Neural progenitor cell (in vitro differentiated cells): ENCODE results near the gene FIBP. TPM values are rescaled to one million over a fixed set of nuclear protein-coding genes. Genes with fewer than 3 reads are reported as not detected.

Experiments
- DNase-seq: peaks from one replicate; pipeline ENCODE4 v3.0.0-alpha.2; 2016; ENCODE audit warnings: low spot score
- H2AFZ ChIP-seq: fragments of 200-600 bp; sonication (generic); replicated peaks from 2 replicates; pipeline ENCODE4 v1.6.1; 2016; ENCODE audit warnings: antibody characterized with exemption
- H3F3A ChIP-seq: fragments of 200-600 bp; sonication (generic); 2 replicates; pipeline ENCODE4 v1.6.1; 2016; ENCODE audit warnings: antibody characterized with exemption, low read depth
- H3K27ac ChIP-seq: fragments of 200-600 bp; sonication (generic); 2 replicates; pipeline ENCODE4 v1.5.1; 2016; ENCODE audit warnings: mild to moderate bottlenecking
- H3K27me3 ChIP-seq: fragments of 200-600 bp; sonication (generic); 2 replicates; pipeline ENCODE4 v1.6.1; 2016; ENCODE audit warnings: mild to moderate bottlenecking, moderate library complexity
- H3K36me3 ChIP-seq: fragments of 200-600 bp; sonication (generic); 2 replicates; pipeline ENCODE4 v1.5.1; 2016
- H3K4me1 ChIP-seq: fragments of 200-600 bp; sonication (generic); 2 replicates; pipeline ENCODE4 v1.6.1; 2016; ENCODE audit warnings: mixed run types
- H3K4me2 ChIP-seq: fragments of 200-600 bp; sonication (generic); 2 replicates; pipeline ENCODE4 v1.6.1; 2016
- H3K4me3 ChIP-seq: fragments of 200-600 bp; sonication (generic); 2 replicates; pipeline ENCODE4 v1.5.1; 2016
- H3K79me2 ChIP-seq: fragments of 200-600 bp; sonication (generic); 2 replicates; pipeline ENCODE4 v1.6.1; 2016; ENCODE audit warnings: low read depth
- H3K9ac ChIP-seq: fragments of 200-600 bp; sonication (generic); 2 replicates; pipeline ENCODE4 v1.6.1; 2016
- H3K9me3 ChIP-seq: fragments of 200-600 bp; sonication (generic); 2 replicates; pipeline ENCODE4 v1.5.1; 2016; ENCODE audit warnings: low read depth
- H4K20me1 ChIP-seq: fragments of 200-600 bp; sonication (generic); 2 replicates; pipeline ENCODE4 v1.6.1; 2016; ENCODE audit warnings: low read depth
- H3K27ac Mint-ChIP-seq: 3 replicates; pipeline ENCODE4 v1.8.0; 2021; ENCODE audit warnings: mixed read lengths
- H3K27me3 Mint-ChIP-seq: 2 replicates; pipeline ENCODE4 v1.8.0; 2022; ENCODE audit warnings: low read depth, mild to moderate bottlenecking, inconsistent platforms, moderate library complexity, mixed read lengths; ENCODE audit not compliant: insufficient read depth
- H3K36me3 Mint-ChIP-seq: 3 replicates; pipeline ENCODE4 v1.8.0; 2021; ENCODE audit warnings: mixed read lengths
- H3K4me1 Mint-ChIP-seq: 3 replicates; pipeline ENCODE4 v1.8.0; 2021; ENCODE audit warnings: mixed read lengths
- H3K4me3 Mint-ChIP-seq: 3 replicates; pipeline ENCODE4 v1.8.0; 2021; ENCODE audit warnings: mild to moderate bottlenecking, moderate library complexity, mixed read lengths
- H3K9me3 Mint-ChIP-seq: 3 replicates; pipeline ENCODE4 v1.8.0; 2020; ENCODE audit warnings: mixed read lengths
- EZH2 ChIP-seq: fragments of 200-600 bp; sonication (generic); IDR thresholded peaks from 2 replicates; pipeline ENCODE4 v1.6.1; 2017; ENCODE audit warnings: antibody characterized with exemption, mild to moderate bottlenecking, moderate library complexity
- EZH2phosphoT487 ChIP-seq: fragments of 200-600 bp; sonication (generic); IDR thresholded peaks from 2 replicates; pipeline ENCODE4 v1.6.1; 2017; ENCODE audit warnings: antibody characterized with exemption
- total RNA-seq: library from RNA; depleted of rRNA; stranded (reverse); fragments of >200 nt; gene quantifications from 2 replicates; pipeline ENCODE4 v1.2.3, GENCODE V29; 2015; ENCODE audit warnings: low replicate concordance
- TF ChIP-seq, protein P1 (sequence below): fragments of 200-600 bp; sonication (generic); IDR thresholded peaks from 2 replicates; pipeline ENCODE4 v1.5.1; 2017; ENCODE audit warnings: antibody characterized with exemption, mild to moderate bottlenecking

The FIBP gene
- total RNA-seq, 1 donor from 2014 or later = 92.1 TPM

DNA sequence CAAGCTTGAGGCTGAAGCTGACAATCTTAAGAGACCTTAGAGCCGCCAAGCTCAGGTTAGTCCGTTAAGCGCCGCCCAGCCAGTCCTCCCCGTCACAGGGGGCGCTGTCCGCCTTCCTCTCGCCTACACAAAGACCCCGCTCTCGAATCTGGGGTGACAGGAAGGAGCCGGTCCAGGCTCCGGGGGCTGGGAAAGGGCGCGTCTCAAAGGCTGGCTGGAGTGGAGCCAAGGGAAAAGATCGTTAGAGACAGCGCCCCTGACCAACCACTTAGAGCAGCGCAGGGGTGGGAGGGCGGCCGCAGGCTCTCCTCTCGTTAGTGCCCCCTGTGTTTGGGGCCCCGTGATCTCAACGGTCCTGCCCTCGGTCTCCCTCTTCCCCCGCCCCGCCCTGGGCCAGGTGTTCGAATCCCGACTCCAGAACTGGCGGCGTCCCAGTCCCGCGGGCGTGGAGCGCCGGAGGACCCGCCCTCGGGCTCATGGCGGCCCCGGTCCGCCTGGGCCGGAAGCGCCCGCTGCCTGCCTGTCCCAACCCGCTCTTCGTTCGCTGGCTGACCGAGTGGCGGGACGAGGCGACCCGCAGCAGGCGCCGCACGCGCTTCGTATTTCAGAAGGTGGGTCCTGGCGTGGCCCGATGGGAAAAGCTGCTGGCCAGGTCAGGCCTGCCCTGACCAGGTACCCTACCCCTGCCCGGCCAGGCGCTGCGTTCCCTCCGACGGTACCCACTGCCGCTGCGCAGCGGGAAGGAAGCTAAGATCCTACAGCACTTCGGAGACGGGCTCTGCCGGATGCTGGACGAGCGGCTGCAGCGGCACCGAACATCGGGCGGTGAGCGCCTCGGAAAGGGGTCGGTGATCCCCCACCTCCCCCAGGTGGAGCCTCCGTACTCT lies 27.8 kb downstream of the FIBP start, which contains the start of gene MUS81:
MUS81 (plus strand) TSS at position 156 of the 887 bp plus-strand sequence; CDS start at position 477, 321 bp downstream.
- H3K4me1 Mint-ChIP-seq = peaks cover 32% of the 10 kb centered on the region
- Histone ChIP-seq H2AFZ (peak within 1 kb of the TSS; percentile 20), H4K20me1 (peaks cover 29% of the 10 kb centered on the region), H3F3A (peaks cover 52% of the 10 kb centered on the region), H3K4me3 (peak within 1 kb of the TSS; percentile 87), H3K27me3 (no peaks in the 10 kb centered on the region), H3K36me3 (peaks cover 5% of the 10 kb centered on the region), H3K4me1 (peaks cover 10% of the 10 kb centered on the region), H3K9ac (peak within 1 kb of the TSS; percentile 63), H3K9me3 (no peaks in the 10 kb centered on the region), H3K4me2 (peak within 1 kb of the TSS; percentile 90), H3K27ac (peak within 1 kb of the TSS; percentile 88), H3K79me2 (peaks cover 40% of the 10 kb centered on the region)
- peaks cover 23% of the 10 kb centered on the region for H3K36me3 Mint-ChIP-seq
- peaks cover 3% of the 10 kb centered on the region for H3K9me3 Mint-ChIP-seq
- H3K4me3 Mint-ChIP-seq = peak within 1 kb of the TSS; percentile 95
- TF ChIP-seq EZH2 = peak; percentile 13
- no peak for TF ChIP-seq EZH2phosphoT487
- TF ChIP-seq, protein P1, sequence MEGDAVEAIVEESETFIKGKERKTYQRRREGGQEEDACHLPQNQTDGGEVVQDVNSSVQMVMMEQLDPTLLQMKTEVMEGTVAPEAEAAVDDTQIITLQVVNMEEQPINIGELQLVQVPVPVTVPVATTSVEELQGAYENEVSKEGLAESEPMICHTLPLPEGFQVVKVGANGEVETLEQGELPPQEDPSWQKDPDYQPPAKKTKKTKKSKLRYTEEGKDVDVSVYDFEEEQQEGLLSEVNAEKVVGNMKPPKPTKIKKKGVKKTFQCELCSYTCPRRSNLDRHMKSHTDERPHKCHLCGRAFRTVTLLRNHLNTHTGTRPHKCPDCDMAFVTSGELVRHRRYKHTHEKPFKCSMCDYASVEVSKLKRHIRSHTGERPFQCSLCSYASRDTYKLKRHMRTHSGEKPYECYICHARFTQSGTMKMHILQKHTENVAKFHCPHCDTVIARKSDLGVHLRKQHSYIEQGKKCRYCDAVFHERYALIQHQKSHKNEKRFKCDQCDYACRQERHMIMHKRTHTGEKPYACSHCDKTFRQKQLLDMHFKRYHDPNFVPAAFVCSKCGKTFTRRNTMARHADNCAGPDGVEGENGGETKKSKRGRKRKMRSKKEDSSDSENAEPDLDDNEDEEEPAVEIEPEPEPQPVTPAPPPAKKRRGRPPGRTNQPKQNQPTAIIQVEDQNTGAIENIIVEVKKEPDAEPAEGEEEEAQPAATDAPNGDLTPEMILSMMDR = peak; percentile 93
- H3K27ac Mint-ChIP-seq = peak within 1 kb of the TSS; percentile 100
- H3K27me3 Mint-ChIP-seq = peaks cover 23% of the 10 kb centered on the region
- peak; percentile 97 for DNase-seq

DNA sequence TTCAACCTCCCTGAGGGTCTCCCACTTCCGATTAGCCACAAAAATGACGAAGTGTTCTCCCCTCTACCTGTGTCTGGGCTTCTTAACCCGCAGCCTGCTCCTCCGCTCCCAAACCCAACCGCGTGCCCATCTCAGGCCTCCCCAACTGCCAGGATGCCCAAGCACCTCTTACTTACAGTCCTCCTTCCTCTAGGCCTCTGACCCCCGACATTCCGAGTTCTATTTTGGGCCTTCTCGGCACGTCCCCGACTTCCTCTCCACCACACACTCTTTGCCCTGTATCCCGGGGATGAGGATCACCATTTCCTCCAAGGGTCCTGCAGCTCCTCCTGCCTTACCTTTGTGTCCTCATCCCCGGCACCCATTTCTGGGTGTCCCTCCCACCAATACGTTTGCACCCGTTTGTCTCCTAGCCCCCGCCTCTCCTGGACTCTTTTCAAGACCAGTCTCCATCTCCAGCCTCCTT lies 28.4 kb downstream of the FIBP start:
- Histone ChIP-seq H3K27me3 (no peaks in the 10 kb centered on the region), H3K4me3 (peak overlapping the region; percentile 87), H2AFZ (peak overlapping the region; percentile 20), H3K27ac (peak overlapping the region; percentile 88), H3K79me2 (peaks cover 47% of the 10 kb centered on the region), H3K4me2 (peak overlapping the region; percentile 90), H3K9me3 (no peaks in the 10 kb centered on the region), H3F3A (peaks cover 59% of the 10 kb centered on the region), H3K36me3 (peaks cover 7% of the 10 kb centered on the region), H3K9ac (peak overlapping the region; percentile 1), H4K20me1 (peaks cover 35% of the 10 kb centered on the region), H3K4me1 (peaks cover 10% of the 10 kb centered on the region)
- H3K27me3 Mint-ChIP-seq = peaks cover 23% of the 10 kb centered on the region
- TF ChIP-seq EZH2 (no peak), EZH2phosphoT487 (no peak)
- TF ChIP-seq, protein P1 = no peak
- peaks cover 3% of the 10 kb centered on the region for H3K9me3 Mint-ChIP-seq
- H3K36me3 Mint-ChIP-seq = peaks cover 25% of the 10 kb centered on the region
- H3K4me3 Mint-ChIP-seq = peak overlapping the region; percentile 95
- DNase-seq = peak; percentile 64
- peaks cover 33% of the 10 kb centered on the region for H3K4me1 Mint-ChIP-seq
- H3K27ac Mint-ChIP-seq = peak overlapping the region; percentile 100

DNA sequence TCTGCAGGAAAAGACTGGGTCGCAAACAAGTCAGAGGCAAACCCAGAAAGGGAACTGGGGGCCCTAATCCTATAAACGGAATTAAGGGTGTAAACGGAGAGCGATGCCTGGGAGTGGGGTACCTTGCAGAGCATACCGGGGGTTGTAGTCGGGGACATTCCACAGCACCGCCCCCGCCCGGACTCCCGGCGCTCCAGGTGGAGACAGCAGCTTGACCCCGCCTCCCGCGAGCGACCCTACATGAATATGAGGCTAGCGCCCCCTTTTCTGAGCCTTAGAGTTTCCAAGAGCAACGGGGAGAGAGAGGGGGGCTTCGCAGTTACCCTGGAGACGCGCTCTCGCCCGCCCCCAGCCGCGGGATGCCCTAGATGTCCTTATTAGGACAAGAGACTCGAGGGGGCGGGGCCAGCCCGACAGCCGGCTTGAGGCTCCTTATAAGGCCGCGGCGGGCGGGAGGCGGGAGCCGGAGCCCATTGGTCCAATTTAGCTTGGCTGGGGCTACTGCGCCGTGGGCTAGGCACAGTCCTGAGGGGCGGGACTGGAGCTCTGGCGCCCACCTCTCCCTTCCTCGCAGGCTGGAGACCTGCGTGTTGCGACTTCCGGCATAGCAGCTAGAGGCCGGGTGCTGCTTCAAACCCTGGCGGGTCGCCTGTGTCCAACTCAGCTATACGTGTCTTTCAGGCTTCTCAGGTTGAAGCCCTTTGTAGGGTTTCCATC lies 29.0 kb downstream of the FIBP start:
- Mint-ChIP-seq H3K4me3 (peak overlapping the region; percentile 95), H3K27ac (peak overlapping the region; percentile 100), H3K4me1 (peaks cover 35% of the 10 kb centered on the region), H3K9me3 (peaks cover 3% of the 10 kb centered on the region), H3K36me3 (peaks cover 31% of the 10 kb centered on the region), H3K27me3 (peaks cover 27% of the 10 kb centered on the region)
- Histone ChIP-seq H3K79me2 (peaks cover 53% of the 10 kb centered on the region), H3K36me3 (peaks cover 7% of the 10 kb centered on the region), H3K4me2 (peak overlapping the region; percentile 90), H3K27me3 (no peaks in the 10 kb centered on the region), H3F3A (peaks cover 65% of the 10 kb centered on the region), H4K20me1 (peaks cover 41% of the 10 kb centered on the region), H3K27ac (peak overlapping the region; percentile 95), H2AFZ (no peak overlapping the region), H3K9me3 (no peaks in the 10 kb centered on the region), H3K4me3 (peak overlapping the region; percentile 87), H3K9ac (peak overlapping the region; percentile 56), H3K4me1 (peaks cover 10% of the 10 kb centered on the region)
- DNase-seq = peak; percentile 100
- TF ChIP-seq, protein P1 = peak; percentile 48
- no peak for TF ChIP-seq EZH2phosphoT487
